ENCODE results near the gene CCDC85B.

The CCDC85B gene

DNA sequence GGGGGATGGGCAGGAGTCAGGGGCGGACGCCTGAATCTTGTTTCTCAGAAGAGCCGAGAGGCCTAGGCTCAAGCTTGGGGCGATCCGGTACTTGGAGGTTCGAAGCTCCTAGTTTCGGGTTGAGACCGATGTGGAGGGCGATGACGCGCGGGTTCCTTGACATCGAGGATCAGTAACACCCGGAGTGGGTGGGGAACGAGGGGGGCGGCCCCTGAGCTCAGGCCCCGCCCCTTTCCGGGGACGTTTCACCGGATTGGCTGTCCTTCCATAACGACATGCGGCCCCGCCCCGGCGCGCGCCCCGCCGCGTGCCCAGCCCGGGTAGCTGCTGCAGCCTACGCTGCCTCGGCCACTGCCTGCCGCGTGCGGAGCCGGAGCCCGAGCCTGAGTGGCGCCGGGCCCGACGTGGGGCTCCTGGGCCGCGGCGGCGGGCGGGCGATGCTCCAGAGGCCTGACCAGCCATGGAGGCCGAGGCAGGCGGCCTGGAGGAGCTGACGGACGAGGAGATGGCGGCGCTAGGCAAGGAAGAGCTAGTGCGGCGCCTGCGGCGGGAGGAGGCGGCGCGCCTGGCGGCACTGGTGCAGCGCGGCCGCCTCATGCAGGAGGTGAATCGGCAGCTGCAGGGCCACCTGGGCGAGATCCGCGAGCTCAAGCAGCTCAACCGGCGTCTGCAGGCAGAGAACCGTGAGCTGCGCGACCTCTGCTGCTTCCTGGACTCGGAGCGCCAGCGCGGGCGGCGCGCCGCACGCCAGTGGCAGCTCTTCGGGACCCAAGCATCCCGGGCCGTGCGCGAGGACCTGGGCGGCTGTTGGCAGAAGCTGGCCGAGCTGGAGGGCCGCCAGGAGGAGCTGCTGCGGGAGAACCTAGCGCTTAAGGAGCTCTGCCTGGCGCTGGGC is at the start of gene CCDC85B:
CCDC85B (plus strand) TSS at position 350 of the 895 bp plus-strand sequence; CDS start at position 461, 111 bp downstream.
- H2AFZ ChIP-seq (ENCODE audit: low read depth, low read length), result peak within 1 kb of the TSS; percentile 88
- peaks cover 31% of the 10 kb centered on the region for H3K79me2 ChIP-seq (ENCODE audit: insufficient read depth, low read length)
- H3K9me3 ChIP-seq (ENCODE audit: insufficient read depth, low read length, severe bottlenecking), result no peaks in the 10 kb centered on the region
- no peaks in the 10 kb centered on the region for H3K27me3 ChIP-seq (ENCODE audit: insufficient read depth, low read length, poor library complexity)
- peak within 1 kb of the TSS; percentile 51 to 71 for H3K4me3 ChIP-seq (ENCODE audit: low read depth in 1 of 2, low read length in 2 of 2)
- peak within 1 kb of the TSS; percentile 75 for H3K9ac ChIP-seq (ENCODE audit: low read depth, low read length)
- peaks cover 66% of the 10 kb centered on the region for H3K4me1 ChIP-seq (ENCODE audit: insufficient read depth, low read length)
- peak; percentile 98 for DNase-seq
- peaks cover 21% of the 10 kb centered on the region for H3K36me3 ChIP-seq (ENCODE audit: insufficient read depth, low read length)
- peaks cover 22% of the 10 kb centered on the region; the same call in 1 of the 2 replicates for H4K20me1 ChIP-seq (ENCODE audit: insufficient read depth, low read length)
- peak within 1 kb of the TSS; percentile 81 for H3K27ac ChIP-seq (ENCODE audit: low read length)
- peak; percentile 74 for ATAC-seq (ENCODE audit: insufficient read depth, low read depth)
- H3K4me2 ChIP-seq (ENCODE audit: insufficient read depth, low read length), result peak within 1 kb of the TSS; percentile 96
- TF ChIP-seq, protein P1, sequence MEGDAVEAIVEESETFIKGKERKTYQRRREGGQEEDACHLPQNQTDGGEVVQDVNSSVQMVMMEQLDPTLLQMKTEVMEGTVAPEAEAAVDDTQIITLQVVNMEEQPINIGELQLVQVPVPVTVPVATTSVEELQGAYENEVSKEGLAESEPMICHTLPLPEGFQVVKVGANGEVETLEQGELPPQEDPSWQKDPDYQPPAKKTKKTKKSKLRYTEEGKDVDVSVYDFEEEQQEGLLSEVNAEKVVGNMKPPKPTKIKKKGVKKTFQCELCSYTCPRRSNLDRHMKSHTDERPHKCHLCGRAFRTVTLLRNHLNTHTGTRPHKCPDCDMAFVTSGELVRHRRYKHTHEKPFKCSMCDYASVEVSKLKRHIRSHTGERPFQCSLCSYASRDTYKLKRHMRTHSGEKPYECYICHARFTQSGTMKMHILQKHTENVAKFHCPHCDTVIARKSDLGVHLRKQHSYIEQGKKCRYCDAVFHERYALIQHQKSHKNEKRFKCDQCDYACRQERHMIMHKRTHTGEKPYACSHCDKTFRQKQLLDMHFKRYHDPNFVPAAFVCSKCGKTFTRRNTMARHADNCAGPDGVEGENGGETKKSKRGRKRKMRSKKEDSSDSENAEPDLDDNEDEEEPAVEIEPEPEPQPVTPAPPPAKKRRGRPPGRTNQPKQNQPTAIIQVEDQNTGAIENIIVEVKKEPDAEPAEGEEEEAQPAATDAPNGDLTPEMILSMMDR (IDR thresholded peaks at IDR 0.05; ENCODE audit: borderline replicate concordance, extremely low read depth, low read length, poor library complexity, severe bottlenecking), result no peak
- TF ChIP-seq EZH2 (IDR thresholded peaks at IDR 0.05; ENCODE audit: borderline replicate concordance, low read depth, low read length, severe bottlenecking), result no peak

DNA sequence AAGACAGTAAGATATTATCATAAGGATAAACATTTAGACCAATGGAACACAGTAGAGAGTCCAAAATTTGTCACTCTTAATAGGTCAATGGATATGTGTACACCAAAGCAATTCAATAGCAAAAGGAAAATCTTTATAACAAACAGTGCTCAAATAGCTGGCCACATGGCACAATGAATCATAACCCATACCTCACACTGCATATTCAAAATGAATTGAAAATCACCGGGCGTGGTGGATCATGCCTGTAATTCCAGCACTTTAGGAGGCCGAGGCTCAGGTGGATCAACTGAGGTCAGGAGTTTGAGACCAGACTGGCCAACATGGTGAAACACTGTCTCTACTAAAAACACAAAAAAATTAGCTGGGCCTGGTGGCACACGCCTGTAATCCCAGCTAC is 48.3 kb upstream of the CCDC85B start:
- H4K20me1 ChIP-seq (ENCODE audit: insufficient read depth, low read length), result no peaks in the 10 kb centered on the region
- H3K27me3 ChIP-seq (ENCODE audit: insufficient read depth, low read length, poor library complexity), result no peaks in the 10 kb centered on the region
- no peak overlapping the region for H3K4me2 ChIP-seq (ENCODE audit: insufficient read depth, low read length)
- DNase-seq (no peak), ATAC-seq (ENCODE audit: insufficient read depth, low read depth) (no peak)
- no peaks in the 10 kb centered on the region for H3K4me1 ChIP-seq (ENCODE audit: insufficient read depth, low read length)
- no peak overlapping the region for H3K4me3 ChIP-seq (ENCODE audit: low read depth in 1 of 2, low read length in 2 of 2)
- H3K9me3 ChIP-seq (ENCODE audit: insufficient read depth, low read length, severe bottlenecking), result no peaks in the 10 kb centered on the region
- H3K9ac ChIP-seq (ENCODE audit: low read depth, low read length), result no peak overlapping the region
- no peaks in the 10 kb centered on the region for H3K36me3 ChIP-seq (ENCODE audit: insufficient read depth, low read length)
- no peak overlapping the region for H2AFZ ChIP-seq (ENCODE audit: low read depth, low read length)
- no peak overlapping the region for H3K27ac ChIP-seq (ENCODE audit: low read length)
- TF ChIP-seq, protein P1 (IDR thresholded peaks at IDR 0.05; ENCODE audit: borderline replicate concordance, extremely low read depth, low read length, poor library complexity, severe bottlenecking), result no peak
- no peak for TF ChIP-seq EZH2 (IDR thresholded peaks at IDR 0.05; ENCODE audit: borderline replicate concordance, low read depth, low read length, severe bottlenecking)
- H3K79me2 ChIP-seq (ENCODE audit: insufficient read depth, low read length), result no peaks in the 10 kb centered on the region

DNA sequence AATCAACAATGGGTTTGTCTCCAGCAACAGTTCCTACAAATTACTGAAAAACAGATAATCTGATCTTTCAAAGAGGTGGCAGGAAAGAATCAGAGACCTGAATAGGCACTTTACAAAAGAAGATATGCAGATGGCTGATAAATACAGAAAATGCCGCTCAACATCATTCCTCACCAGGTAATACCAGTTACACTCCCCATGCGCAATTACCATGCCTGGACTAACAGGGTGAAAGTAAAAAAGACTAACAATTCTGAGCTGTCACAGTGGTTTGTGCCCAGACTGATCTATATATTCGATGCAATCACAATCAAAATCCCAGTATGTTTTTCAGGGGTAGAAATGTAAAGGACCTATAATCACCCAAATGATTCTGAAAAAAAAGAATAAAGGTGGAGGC is 46.7 kb upstream of the CCDC85B start:
- ATAC-seq (ENCODE audit: insufficient read depth, low read depth), result no peak
- H3K27ac ChIP-seq (ENCODE audit: low read length), result no peak overlapping the region
- no peak for TF ChIP-seq EZH2 (IDR thresholded peaks at IDR 0.05; ENCODE audit: borderline replicate concordance, low read depth, low read length, severe bottlenecking)
- TF ChIP-seq, protein P1 (IDR thresholded peaks at IDR 0.05; ENCODE audit: borderline replicate concordance, extremely low read depth, low read length, poor library complexity, severe bottlenecking), result no peak
- H3K9ac ChIP-seq (ENCODE audit: low read depth, low read length), result no peak overlapping the region
- no peaks in the 10 kb centered on the region for H3K36me3 ChIP-seq (ENCODE audit: insufficient read depth, low read length)
- no peaks in the 10 kb centered on the region for H4K20me1 ChIP-seq (ENCODE audit: insufficient read depth, low read length)
- no peak overlapping the region for H3K4me2 ChIP-seq (ENCODE audit: insufficient read depth, low read length)
- H3K9me3 ChIP-seq (ENCODE audit: insufficient read depth, low read length, severe bottlenecking), result no peaks in the 10 kb centered on the region
- no peak overlapping the region for H3K4me3 ChIP-seq (ENCODE audit: low read depth in 1 of 2, low read length in 2 of 2)
- no peaks in the 10 kb centered on the region for H3K79me2 ChIP-seq (ENCODE audit: insufficient read depth, low read length)
- H3K4me1 ChIP-seq (ENCODE audit: insufficient read depth, low read length), result no peaks in the 10 kb centered on the region
- no peak for DNase-seq
- no peaks in the 10 kb centered on the region for H3K27me3 ChIP-seq (ENCODE audit: insufficient read depth, low read length, poor library complexity)
- H2AFZ ChIP-seq (ENCODE audit: low read depth, low read length), result no peak overlapping the region
